ENCODE measurements around the gene CFAP299. TPM values are rescaled to one million over a fixed set of nuclear protein-coding genes. Genes with fewer than 3 reads are reported as not detected.

Gene CFAP299
- total and polyA plus RNA-seq, 4 donors, result 3.0 to 9.0 (median 4.6) TPM

DNA sequence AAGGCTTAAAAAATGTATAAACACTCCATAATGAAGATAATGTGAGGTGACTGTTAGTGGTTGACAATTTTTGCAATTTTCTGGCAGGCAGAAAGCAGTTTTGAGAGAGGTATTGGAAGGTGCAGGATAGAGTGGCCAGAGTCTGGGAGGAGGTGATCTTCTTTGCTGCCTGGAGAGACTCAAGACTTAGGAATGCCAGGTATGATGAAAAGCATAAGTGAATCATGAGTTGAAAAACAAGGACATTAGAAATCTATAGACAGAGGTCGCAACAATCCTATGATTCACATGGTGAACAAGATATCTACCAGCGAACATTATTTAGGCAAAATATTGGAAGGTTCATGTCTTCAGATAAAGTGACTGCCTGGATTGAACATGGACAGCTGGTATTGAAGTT is 118.5 kb downstream of the CFAP299 start:
- no peak for DNase-seq (ENCODE audit: low read depth in 4 of 6, low spot score in 6 of 6)
- H3K36me3 ChIP-seq (ENCODE audit: control insufficient read depth, insufficient read depth, low read length), result no peaks in the 10 kb centered on the region
- no CpG with 5 or more reads among the region's 2 CpGs for WGBS (ENCODE audit: insufficient coverage)
- H3K4me1 ChIP-seq (ENCODE audit: control insufficient read depth, insufficient read depth, low read length), result no peaks in the 10 kb centered on the region
- H3K27me3 ChIP-seq (ENCODE audit: control insufficient read depth, insufficient read depth, low read length), result no peaks in the 10 kb centered on the region
- H3K9me3 ChIP-seq (ENCODE audit: control insufficient read depth, insufficient read depth, low read length), result no peaks in the 10 kb centered on the region
- no peak overlapping the region for H3K4me3 ChIP-seq (ENCODE audit: low read depth, low read length)
- no peak overlapping the region for H3K27ac ChIP-seq (ENCODE audit: low read depth, low read length)

DNA sequence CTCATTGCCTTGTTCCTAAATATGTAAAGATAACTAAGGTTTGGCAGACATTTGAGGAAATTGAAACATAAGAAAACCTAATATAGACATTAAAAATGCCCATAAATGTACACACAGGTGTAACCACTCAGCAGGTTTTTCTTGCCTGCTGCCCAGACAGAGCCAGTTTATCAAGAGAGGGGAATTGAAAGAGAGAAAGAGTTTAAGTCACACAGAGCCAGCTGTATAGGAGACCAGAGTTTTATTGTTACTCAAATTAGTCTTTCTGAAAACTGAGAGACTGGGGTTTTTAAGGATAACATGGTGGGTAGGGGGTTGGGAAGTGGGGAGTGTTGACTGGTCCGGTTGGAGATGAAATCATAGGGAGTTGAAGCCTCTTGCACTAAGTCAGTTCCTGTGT is 119.0 kb downstream of the CFAP299 start:
- no peak for DNase-seq (ENCODE audit: low read depth in 4 of 6, low spot score in 6 of 6)
- Histone ChIP-seq H3K4me3 (ENCODE audit: low read depth, low read length) (no peak overlapping the region), H3K27ac (ENCODE audit: low read depth, low read length) (no peak overlapping the region), H3K4me1 (ENCODE audit: control insufficient read depth, insufficient read depth, low read length) (no peaks in the 10 kb centered on the region), H3K27me3 (ENCODE audit: control insufficient read depth, insufficient read depth, low read length) (no peaks in the 10 kb centered on the region), H3K36me3 (ENCODE audit: control insufficient read depth, insufficient read depth, low read length) (no peaks in the 10 kb centered on the region), H3K9me3 (ENCODE audit: control insufficient read depth, insufficient read depth, low read length) (no peaks in the 10 kb centered on the region)
- WGBS (ENCODE audit: insufficient coverage), result 42% methylated on average over 1 of the region's 1 CpG

DNA sequence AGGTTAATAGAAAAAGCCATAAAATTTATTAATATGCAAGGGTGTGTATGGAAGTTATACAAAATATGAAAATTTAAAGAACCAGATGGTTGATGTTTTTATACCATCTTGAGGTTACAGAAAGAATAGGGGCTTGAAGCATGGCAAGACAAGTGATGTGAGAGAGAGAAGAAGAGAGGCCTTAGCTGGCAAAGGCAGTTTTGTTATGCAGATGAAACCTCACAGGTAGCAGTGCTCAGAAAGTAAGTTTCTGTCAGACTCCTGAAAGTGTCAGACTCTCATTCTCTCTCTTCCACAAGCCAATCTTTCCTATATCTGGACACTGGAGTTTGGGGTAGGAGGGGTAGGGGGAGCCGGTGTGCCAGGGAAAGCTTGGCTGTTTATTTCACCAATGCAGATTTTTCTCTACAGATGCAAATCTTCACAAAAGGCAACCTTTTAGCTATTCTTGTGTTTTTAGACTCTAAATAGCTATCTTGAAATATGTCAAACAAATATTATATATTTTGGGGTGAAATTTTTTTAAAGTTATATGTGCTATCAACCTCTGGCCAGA is 124.5 kb downstream of the CFAP299 start:
- Histone ChIP-seq H3K36me3 (ENCODE audit: control insufficient read depth, insufficient read depth, low read length) (no peaks in the 10 kb centered on the region), H3K4me3 (ENCODE audit: low read depth, low read length) (no peak overlapping the region), H3K27me3 (ENCODE audit: control insufficient read depth, insufficient read depth, low read length) (no peaks in the 10 kb centered on the region), H3K27ac (ENCODE audit: low read depth, low read length) (no peak overlapping the region), H3K9me3 (ENCODE audit: control insufficient read depth, insufficient read depth, low read length) (no peaks in the 10 kb centered on the region), H3K4me1 (ENCODE audit: control insufficient read depth, insufficient read depth, low read length) (no peaks in the 10 kb centered on the region)
- DNase-seq (ENCODE audit: low read depth in 4 of 6, low spot score in 6 of 6), result no peak
- WGBS (ENCODE audit: insufficient coverage), result no CpG with 5 or more reads among the region's 1 CpG

DNA sequence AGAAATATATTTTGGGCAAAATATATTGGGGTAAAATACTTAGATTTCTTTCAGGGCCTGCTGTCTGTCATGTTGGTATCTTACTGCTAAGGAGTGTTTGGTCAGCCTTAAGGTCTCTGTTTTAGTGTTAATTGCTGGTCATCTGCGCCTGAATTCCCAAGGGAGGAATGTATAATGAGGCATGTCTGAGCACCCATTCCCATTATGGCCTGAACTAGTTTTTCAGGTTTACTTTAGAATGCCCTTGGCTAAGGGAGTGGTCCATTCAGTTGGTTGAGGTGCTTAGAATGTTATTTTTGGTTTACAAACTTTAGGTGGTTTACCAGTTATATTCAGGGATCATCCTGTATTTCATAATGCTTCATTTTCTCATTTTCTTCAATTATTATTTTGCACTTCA is 125.9 kb downstream of the CFAP299 start:
- H3K4me1 ChIP-seq (ENCODE audit: control insufficient read depth, insufficient read depth, low read length), result no peaks in the 10 kb centered on the region
- H3K27me3 ChIP-seq (ENCODE audit: control insufficient read depth, insufficient read depth, low read length), result no peaks in the 10 kb centered on the region
- DNase-seq (ENCODE audit: low read depth in 4 of 6, low spot score in 6 of 6), result no peak
- H3K27ac ChIP-seq (ENCODE audit: low read depth, low read length), result no peak overlapping the region
- 80% methylated on average over 1 of the region's 1 CpG for WGBS (ENCODE audit: insufficient coverage)
- no peak overlapping the region for H3K4me3 ChIP-seq (ENCODE audit: low read depth, low read length)
- H3K36me3 ChIP-seq (ENCODE audit: control insufficient read depth, insufficient read depth, low read length), result no peaks in the 10 kb centered on the region
- H3K9me3 ChIP-seq (ENCODE audit: control insufficient read depth, insufficient read depth, low read length), result no peaks in the 10 kb centered on the region

DNA sequence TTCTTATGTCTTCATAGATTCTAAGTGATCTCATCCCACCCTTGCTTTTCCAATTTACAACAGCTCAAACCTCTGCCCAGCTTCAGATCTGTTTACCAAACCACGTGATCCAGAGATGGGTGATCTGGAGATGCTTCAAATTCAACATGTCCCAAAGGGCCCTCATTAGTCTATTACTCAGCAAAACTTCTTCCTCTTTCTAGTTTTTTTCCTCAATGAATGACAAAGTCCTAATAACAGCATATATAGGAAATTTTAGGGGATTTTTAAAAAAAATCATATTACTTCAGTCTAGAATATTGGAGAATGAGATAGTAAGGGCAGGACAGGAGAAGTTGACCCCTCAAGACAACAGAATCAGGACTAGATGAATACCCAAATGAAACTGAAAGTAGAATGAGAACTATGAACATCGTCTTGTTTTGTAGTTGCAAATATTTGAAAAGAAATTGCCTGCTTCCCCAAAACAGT is 127.1 kb downstream of the CFAP299 start:
- WGBS (ENCODE audit: insufficient coverage), result no CpG with 5 or more reads among the region's 2 CpGs
- Histone ChIP-seq H3K4me1 (ENCODE audit: control insufficient read depth, insufficient read depth, low read length) (no peaks in the 10 kb centered on the region), H3K27ac (ENCODE audit: low read depth, low read length) (no peak overlapping the region), H3K4me3 (ENCODE audit: low read depth, low read length) (no peak overlapping the region), H3K36me3 (ENCODE audit: control insufficient read depth, insufficient read depth, low read length) (no peaks in the 10 kb centered on the region), H3K27me3 (ENCODE audit: control insufficient read depth, insufficient read depth, low read length) (no peaks in the 10 kb centered on the region), H3K9me3 (ENCODE audit: control insufficient read depth, insufficient read depth, low read length) (no peaks in the 10 kb centered on the region)
- DNase-seq (ENCODE audit: low read depth in 4 of 6, low spot score in 6 of 6), result no peak

DNA sequence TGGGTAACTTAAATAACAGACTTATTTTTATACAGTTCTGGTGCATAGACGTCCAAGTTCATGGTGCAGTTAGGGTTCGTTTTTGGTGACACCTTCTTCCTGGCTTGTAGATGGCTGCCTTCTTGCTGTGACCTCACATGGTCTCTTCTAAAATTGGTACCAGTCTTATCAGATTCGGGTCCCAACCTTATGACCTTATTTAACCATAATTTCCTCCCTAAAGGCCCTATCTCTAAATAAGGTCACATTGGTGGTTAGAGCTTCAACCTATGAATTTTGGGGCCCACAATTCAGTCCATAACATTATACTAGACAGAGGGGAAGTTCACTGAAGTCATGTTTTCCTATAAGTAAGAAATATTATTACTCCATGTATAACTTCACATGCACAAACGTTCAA is 128.0 kb downstream of the CFAP299 start:
- H3K27me3 ChIP-seq (ENCODE audit: control insufficient read depth, insufficient read depth, low read length), result no peaks in the 10 kb centered on the region
- 88% methylated on average over 2 of the region's 4 CpGs for WGBS (ENCODE audit: insufficient coverage)
- no peak overlapping the region for H3K4me3 ChIP-seq (ENCODE audit: low read depth, low read length)
- no peak overlapping the region for H3K27ac ChIP-seq (ENCODE audit: low read depth, low read length)
- no peaks in the 10 kb centered on the region for H3K4me1 ChIP-seq (ENCODE audit: control insufficient read depth, insufficient read depth, low read length)
- no peaks in the 10 kb centered on the region for H3K36me3 ChIP-seq (ENCODE audit: control insufficient read depth, insufficient read depth, low read length)
- no peaks in the 10 kb centered on the region for H3K9me3 ChIP-seq (ENCODE audit: control insufficient read depth, insufficient read depth, low read length)
- DNase-seq (ENCODE audit: low read depth in 4 of 6, low spot score in 6 of 6), result no peak

DNA sequence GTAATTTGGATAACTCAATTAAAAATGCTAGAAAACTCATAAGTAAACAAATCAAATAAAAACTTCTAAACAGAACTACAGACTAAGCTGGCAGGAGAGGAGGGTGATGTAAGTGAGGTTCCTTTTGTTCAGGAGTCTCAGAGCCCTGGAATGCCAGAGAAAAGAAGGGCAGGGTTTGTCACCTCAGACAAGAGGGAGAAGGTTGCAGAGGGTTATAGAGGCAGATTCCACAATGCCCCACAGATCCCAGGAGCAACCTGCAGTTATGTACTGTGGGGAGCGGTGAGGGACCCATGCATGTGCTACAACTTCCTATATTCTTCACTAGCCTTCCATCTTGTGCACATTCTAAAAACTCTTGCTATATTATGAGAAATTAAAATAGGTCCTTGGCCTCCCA is 129.7 kb downstream of the CFAP299 start:
- Histone ChIP-seq H3K27ac (ENCODE audit: low read depth, low read length) (no peak overlapping the region), H3K4me3 (ENCODE audit: low read depth, low read length) (no peak overlapping the region), H3K27me3 (ENCODE audit: control insufficient read depth, insufficient read depth, low read length) (no peaks in the 10 kb centered on the region), H3K36me3 (ENCODE audit: control insufficient read depth, insufficient read depth, low read length) (no peaks in the 10 kb centered on the region), H3K9me3 (ENCODE audit: control insufficient read depth, insufficient read depth, low read length) (no peaks in the 10 kb centered on the region), H3K4me1 (ENCODE audit: control insufficient read depth, insufficient read depth, low read length) (no peaks in the 10 kb centered on the region)
- DNase-seq (ENCODE audit: low read depth in 4 of 6, low spot score in 6 of 6), result no peak
- no CpG with 5 or more reads among the region's 1 CpG for WGBS (ENCODE audit: insufficient coverage)

DNA sequence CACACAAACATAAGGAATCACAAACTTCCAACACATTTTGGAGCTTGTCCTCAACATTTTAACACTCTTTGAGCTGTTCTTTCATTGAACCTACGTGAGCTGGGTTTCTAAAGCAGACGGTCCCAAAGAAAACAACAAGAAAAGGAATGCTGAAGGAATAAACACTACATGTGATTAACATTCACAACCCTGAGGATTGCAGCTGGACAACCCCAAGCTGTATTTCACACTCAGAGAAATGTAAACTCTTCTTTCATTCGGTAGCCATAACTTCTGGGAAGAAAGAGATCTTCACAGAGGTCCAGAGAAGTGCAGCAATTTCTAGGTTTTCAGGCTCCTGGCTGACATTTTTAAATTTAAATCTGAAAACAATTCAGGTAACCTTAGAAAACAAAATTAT is 130.2 kb downstream of the CFAP299 start:
- H3K4me1 ChIP-seq (ENCODE audit: control insufficient read depth, insufficient read depth, low read length), result no peaks in the 10 kb centered on the region
- 40% methylated on average over 1 of the region's 3 CpGs for WGBS (ENCODE audit: insufficient coverage)
- H3K36me3 ChIP-seq (ENCODE audit: control insufficient read depth, insufficient read depth, low read length), result no peaks in the 10 kb centered on the region
- DNase-seq (ENCODE audit: low read depth in 4 of 6, low spot score in 6 of 6), result no peak
- no peaks in the 10 kb centered on the region for H3K27me3 ChIP-seq (ENCODE audit: control insufficient read depth, insufficient read depth, low read length)
- no peaks in the 10 kb centered on the region for H3K9me3 ChIP-seq (ENCODE audit: control insufficient read depth, insufficient read depth, low read length)
- no peak overlapping the region for H3K4me3 ChIP-seq (ENCODE audit: low read depth, low read length)
- H3K27ac ChIP-seq (ENCODE audit: low read depth, low read length), result no peak overlapping the region

DNA sequence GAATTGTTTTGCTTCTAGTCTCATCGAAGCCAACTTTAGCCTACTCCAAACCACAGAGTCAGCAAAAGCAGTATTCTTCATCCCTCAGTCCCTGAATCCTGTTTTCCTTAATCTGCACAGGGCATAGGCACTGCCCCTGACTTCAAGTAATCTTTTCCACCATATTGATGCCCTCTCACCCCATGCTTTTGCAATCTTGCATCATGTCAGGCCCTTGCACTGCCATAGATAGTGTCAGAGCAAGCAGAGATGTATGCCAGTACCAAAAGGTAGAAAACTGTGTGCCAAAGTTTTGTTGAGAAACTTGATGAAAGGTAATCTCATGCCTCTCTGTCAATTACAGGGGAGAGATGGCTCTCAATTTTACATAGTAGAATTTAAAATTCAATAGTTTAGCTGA is 131.1 kb downstream of the CFAP299 start:
- no peak overlapping the region for H3K27ac ChIP-seq (ENCODE audit: low read depth, low read length)
- 91% methylated on average over 1 of the region's 1 CpG for WGBS (ENCODE audit: insufficient coverage)
- no peaks in the 10 kb centered on the region for H3K4me1 ChIP-seq (ENCODE audit: control insufficient read depth, insufficient read depth, low read length)
- no peak overlapping the region for H3K4me3 ChIP-seq (ENCODE audit: low read depth, low read length)
- DNase-seq (ENCODE audit: low read depth in 4 of 6, low spot score in 6 of 6), result no peak
- no peaks in the 10 kb centered on the region for H3K36me3 ChIP-seq (ENCODE audit: control insufficient read depth, insufficient read depth, low read length)
- H3K9me3 ChIP-seq (ENCODE audit: control insufficient read depth, insufficient read depth, low read length), result no peaks in the 10 kb centered on the region
- no peaks in the 10 kb centered on the region for H3K27me3 ChIP-seq (ENCODE audit: control insufficient read depth, insufficient read depth, low read length)

DNA sequence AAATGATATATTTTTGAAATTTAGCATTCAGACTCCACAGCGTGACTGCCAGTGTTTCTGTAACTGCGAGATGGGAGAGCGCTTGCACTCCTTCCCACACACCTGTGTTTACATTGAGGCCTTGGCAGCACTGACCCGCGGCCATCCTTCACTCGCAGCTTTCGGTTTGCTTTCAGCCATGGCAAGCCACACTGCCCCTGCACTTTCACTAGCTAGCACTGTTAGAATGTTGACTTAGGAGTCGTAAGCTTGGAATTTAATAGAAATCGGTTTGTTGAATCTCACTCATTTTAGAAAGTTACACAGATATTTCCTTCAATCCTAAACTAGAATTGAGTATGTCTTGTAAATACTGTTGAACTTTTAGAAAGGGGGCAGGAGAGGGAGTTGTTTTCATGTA is 136.2 kb downstream of the CFAP299 start:
- WGBS (ENCODE audit: insufficient coverage), result 60% methylated on average over 3 of the region's 9 CpGs
- H3K27ac ChIP-seq (ENCODE audit: low read depth, low read length), result no peak overlapping the region

More for the DNA sequence above, 136.2 kb downstream of the CFAP299 start:
- Histone ChIP-seq H3K27me3 (ENCODE audit: control insufficient read depth, insufficient read depth, low read length) (no peaks in the 10 kb centered on the region), H3K4me3 (ENCODE audit: low read depth, low read length) (peak overlapping the region; percentile 17), H3K9me3 (ENCODE audit: control insufficient read depth, insufficient read depth, low read length) (no peaks in the 10 kb centered on the region), H3K36me3 (ENCODE audit: control insufficient read depth, insufficient read depth, low read length) (no peaks in the 10 kb centered on the region), H3K4me1 (ENCODE audit: control insufficient read depth, insufficient read depth, low read length) (no peaks in the 10 kb centered on the region)
- peak in 2 of 6 donors; percentile 3 to 41 for DNase-seq (ENCODE audit: low read depth in 4 of 6, low spot score in 6 of 6)
